GM18526 (cell line): Measurements from ENCODE around the gene MYOM1.

Source experiments
- POLR2A ChIP-seq: IDR thresholded peaks from 3 replicates; pipeline ENCODE4 v1.6.1; 2011; ENCODE audit not compliant: insufficient read length; ENCODE audit errors: extremely low read depth

The MYOM1 gene

DNA sequence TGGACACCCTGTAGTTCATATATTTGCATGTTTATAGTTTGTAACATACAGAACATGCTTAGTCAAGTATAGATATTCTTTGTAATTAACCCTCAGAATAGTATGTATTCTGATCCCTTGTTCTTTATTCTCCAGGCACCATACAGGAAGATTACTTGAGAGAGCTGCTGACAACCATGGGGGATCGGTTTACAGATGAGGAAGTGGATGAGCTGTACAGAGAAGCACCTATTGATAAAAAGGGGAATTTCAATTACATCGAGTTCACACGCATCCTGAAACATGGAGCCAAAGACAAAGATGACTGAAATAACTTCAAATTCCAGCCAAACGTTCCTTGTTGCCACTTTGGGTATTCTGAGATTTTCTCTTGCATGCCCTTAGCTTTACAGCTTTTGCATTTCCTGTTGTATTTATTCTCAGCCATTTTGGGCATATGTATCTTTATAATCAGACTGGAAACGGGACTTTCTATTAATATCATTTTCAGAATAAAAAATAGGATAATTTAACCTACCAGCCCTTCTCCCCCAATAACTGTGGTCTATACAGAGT, 35.9 kb upstream of the MYOM1 start:
- no peak for TF ChIP-seq POLR2A

DNA sequence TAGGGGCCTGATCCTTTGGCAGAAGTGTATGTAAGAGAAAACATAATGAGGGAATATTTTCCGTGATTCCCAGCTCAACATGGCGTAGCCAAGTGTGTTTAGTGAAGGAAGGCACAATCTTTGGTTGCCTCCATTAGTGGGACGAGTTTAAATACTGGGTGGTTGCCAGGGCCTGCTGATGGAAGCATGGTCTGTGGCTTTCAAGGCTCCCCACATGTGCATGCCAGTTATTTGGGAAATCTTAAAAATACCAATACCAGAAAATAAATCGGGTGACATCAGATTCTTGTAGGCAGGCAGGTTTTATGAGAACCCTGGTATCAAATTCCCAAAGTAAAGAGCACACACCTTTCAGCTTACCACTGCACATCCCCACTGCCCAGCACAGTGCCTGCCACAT, 35.0 kb upstream of the MYOM1 start:
- no peak for TF ChIP-seq POLR2A

GRCh38 chr18:3252843-3253242, 33.1 kb upstream of the MYOM1 start:
- no peak for TF ChIP-seq POLR2A

GRCh38 chr18:3251963-3252277, 32.2 kb upstream of the MYOM1 start:
- TF ChIP-seq POLR2A = no peak

DNA sequence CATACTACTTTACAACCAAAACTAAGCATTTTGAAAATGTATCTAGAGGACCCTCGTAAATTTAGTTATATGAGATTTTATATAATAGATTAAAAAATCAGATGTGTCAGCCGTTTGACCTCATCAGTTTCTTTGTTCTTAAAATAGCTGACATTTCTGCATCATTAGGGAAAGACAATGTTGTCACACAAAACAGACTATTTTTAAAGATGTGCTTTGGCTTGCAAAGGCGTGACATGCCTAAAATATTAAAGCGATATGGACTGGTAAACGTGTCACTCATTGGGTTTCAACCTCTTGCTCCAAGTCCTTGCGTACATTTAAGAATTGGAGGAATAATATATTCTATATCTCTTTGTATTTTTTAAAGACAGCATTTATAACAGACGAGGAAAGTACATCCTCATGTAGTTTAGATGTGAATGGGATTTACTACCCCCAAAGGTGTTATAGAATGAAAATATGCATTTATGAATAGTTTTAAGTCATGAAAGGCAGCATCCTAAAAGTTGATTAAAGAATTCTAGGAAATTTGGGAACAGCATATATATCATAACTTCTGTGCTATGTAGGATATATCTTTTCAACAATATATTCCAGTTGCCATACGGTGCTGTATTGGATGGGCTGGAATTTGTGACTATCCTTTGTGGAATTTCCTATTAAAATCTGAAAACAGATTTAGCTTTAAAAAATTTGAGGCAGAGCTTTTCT, 31.6 kb upstream of the MYOM1 start:
- TF ChIP-seq POLR2A = peak; percentile 27

DNA sequence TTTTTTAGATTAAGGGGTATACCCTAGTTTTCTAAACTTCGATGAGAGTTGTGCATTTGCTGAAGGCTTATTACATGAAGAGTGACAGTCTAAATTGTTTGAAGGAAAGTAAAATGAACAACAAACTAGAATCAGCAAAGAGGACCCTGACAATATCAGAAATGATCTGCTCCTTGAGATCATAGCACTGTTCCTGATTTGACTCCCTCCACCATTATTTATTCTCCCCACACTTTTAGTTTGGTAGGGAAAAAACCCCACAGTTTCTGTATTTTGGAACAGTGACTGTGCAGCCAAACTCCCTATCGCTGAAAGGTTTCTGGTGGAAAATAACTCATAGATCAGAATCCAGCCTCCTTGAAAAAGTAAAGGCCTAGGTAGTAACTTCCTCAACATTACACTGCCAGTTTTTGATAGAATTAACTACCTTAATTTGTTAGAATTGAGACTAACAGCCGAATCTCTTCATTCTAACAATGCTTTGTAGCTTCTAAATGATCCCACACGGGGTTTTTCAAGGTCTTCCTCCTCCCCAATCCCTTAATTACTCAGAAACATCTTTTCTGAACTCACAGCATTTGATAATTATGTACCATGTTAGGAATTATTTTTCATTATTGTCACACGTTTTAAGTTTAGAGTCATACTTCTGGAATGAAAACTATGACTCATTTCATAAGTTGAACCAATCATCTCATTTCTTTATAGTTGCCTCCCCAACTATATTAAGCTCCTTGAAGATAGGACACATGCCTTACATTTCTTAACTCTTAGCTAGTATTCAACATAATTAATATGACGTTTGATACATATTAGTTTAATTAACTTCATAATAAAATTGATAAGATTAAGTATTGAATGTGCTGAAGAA, 30.7 kb upstream of the MYOM1 start:
- no peak for TF ChIP-seq POLR2A

- TF ChIP-seq POLR2A = peak; percentile 32
Measured at GRCh38 chr18:3248658-3249359, 29.0 kb upstream of the MYOM1 start.

GRCh38 chr18:3248062-3248657, 28.4 kb upstream of the MYOM1 start:
- TF ChIP-seq POLR2A = no peak

DNA sequence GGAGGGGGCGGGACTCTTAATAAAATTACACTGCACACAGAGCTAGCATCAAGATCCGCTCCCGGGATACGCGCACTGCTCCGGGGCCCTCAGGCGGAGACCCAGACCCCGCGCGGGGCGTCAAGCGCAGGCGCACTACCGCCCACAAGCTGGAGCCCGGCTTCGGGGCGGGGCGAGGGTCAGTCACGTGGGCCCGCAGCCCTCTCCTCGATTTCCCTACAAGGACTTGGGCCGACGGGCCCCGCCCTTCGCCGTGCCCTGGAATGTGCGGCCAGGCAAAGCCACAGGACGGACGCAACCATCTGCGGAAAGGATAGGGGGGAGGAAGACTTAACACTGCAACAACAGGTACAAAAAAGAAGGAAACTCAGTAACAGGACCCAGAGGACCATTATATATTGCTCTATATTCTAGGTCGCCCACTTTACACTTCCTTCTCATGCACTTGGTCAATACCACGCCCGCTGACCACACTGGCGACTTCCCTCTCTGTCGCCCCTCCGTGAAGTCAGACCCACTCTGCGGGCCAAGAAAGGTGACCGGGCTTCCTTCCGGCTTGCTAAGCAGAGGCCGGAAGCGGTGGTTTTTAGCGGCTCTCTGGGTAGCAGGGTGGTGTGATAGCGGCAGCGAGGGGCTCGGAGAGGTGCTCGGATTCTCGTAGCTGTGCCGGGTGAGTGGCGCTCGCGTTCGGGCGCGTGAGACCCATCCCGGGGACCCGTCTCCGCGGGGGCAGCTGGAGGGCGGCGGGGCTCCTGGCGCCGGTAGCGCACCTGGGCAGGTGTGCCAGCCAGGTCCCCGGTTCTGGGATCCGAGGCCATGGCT, 27.7 kb upstream of the MYOM1 start, which contains the start of gene MYL12A:
MYL12A (plus strand) TSS at position 562 of the 822 bp plus-strand sequence. CDS start 5,447 bp downstream, outside the sequence.
- TF ChIP-seq POLR2A = peak; percentile 98

DNA sequence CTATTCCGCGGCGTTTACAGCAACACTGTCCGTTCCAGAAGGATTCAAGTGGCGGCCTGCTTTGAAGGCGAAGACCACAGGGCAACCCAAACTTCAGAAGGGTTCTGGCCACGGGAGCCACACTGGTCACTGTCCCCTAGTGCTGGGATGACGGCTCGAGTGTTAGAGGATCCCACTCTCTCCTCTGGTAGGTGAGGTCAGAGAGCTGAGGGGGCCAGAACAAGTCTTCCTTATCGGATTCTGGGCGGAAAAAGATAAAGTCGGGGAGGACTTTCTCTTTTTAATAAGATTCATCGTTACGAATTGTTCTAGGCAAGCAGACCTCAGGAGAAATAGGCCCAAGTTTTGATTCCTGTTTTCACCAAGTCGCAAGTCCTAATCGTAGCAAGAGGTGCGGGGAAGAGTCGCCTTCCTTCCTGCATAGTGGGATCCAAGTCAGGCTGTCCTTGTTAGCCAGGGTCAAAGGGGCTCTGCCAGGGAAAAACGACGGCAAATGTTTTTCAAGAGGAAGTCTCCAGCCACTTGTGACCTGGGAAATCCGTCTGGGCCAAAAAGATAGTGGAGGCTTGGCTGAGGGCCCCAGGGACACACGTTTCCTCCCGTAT, 27.0 kb upstream of the MYOM1 start:
- no peak for TF ChIP-seq POLR2A

- peak; percentile 49 for TF ChIP-seq POLR2A
Measured at GRCh38 chr18:3245853-3246634, 26.3 kb upstream of the MYOM1 start.

DNA sequence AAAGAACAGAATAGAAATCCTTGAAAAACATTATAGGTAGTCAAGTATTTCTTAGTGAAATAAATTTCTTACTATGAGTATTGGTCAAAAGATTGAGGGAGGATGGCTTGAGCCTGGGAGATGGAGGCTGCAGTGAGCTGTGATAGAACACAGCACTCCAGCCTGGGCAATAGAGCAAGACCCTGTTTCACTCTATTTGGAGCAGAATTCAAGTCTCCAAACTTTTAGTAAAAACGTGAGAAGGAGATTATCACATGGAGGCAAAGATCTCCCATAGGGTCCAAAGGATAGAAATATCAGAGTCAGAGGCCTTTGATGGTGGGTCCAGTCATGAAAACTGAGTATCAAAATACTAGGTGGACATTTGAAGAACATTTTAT, 25.4 kb upstream of the MYOM1 start:
- TF ChIP-seq POLR2A = no peak

- TF ChIP-seq POLR2A = no peak
Measured at GRCh38 chr18:3238742-3239141, 19.0 kb upstream of the MYOM1 start.
